Memory B cell (primary cell): ENCODE results near the gene RNF144A.
"Not testable (repeated sequence)": the region's sequence is repeated elsewhere in the genome, so short reads cannot be mapped to it uniquely, and the experiment has no call there.

Experiments
- ATAC-seq: fragments of 150-1000 bp; cut with Tn5 transposase; 2 replicates; pipeline ENCODE4 v1.10.0; 2021; ENCODE audit warnings: low read depth, mild to moderate bottlenecking, moderate library complexity
- DNase-seq, 2 donors: peaks; one replicate each; pipeline ENCODE4 v3.0.0; 2022; ENCODE audit warnings: low spot score in 2 of 2
- H3K27ac Mint-ChIP-seq: one replicate; pipeline ENCODE4 v1.8.0; 2022; ENCODE audit warnings: mild to moderate bottlenecking, moderate library complexity, mixed read lengths
- H3K27me3 Mint-ChIP-seq: one replicate; pipeline ENCODE4 v1.8.0; 2022; ENCODE audit warnings: mixed read lengths
- H3K36me3 Mint-ChIP-seq: one replicate; pipeline ENCODE4 v1.8.0; 2022; ENCODE audit warnings: mild to moderate bottlenecking, mixed read lengths
- H3K4me1 Mint-ChIP-seq: one replicate; pipeline ENCODE4 v1.8.0; 2022; ENCODE audit warnings: mixed read lengths
- H3K4me3 Mint-ChIP-seq: one replicate; pipeline ENCODE4 v1.8.0; 2022; ENCODE audit warnings: mild to moderate bottlenecking, moderate library complexity, mixed read lengths
- H3K9me3 Mint-ChIP-seq: one replicate; pipeline ENCODE4 v1.8.0; 2022; ENCODE audit warnings: mixed read lengths

RNF144A gene

DNA sequence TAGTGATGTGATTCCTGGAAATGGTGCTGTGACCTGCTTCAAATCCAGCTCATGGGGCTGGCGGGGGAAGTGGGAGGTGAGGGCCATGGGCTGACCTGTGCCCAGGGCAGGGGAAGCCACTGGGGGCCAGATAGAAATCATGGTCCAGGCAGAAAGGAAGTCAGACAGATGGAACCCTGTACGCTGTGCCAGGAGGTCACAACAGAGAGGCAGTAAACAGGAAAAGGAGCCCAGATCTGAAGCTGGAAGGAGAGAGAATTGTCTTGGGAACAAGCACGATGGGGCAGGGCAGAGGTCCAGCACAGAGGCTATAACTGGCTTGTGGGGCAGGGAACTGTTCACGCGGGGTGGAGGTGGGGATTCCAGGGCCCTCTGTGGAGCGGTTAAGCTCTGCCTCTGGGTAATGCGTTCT is 76.0 kb downstream of the RNF144A start:
- no peak overlapping the region for H3K27ac Mint-ChIP-seq
- H3K4me1 Mint-ChIP-seq, result no peaks in the 10 kb centered on the region
- no peak for DNase-seq
- no peak overlapping the region for H3K4me3 Mint-ChIP-seq
- peaks cover 3% of the 10 kb centered on the region for H3K36me3 Mint-ChIP-seq
- H3K27me3 Mint-ChIP-seq, result no peaks in the 10 kb centered on the region
- ATAC-seq, result no peak
- H3K9me3 Mint-ChIP-seq, result peaks cover 4% of the 10 kb centered on the region

DNA sequence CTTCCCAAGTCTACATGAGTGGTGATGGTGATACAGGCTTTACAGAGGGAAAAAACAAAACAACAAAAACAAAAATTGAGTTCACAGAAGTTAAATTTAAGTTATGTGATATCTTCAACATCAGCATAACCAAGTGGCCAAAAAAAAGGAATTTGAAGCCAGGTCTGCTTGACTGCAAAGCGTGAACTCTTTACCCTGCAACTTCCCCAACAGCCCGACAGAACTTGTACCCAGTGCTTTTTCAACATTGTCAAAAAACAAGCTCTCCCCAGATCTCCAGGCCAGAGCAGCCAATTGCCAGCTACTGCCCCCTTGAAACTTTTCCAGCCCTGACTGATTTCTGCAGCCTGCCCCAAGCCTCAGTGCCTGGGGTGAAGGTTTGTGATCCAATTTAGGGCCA is 76.7 kb downstream of the RNF144A start:
- Mint-ChIP-seq H3K4me3 (no peak overlapping the region), H3K4me1 (peaks cover 4% of the 10 kb centered on the region), H3K27me3 (no peaks in the 10 kb centered on the region), H3K36me3 (peaks cover 3% of the 10 kb centered on the region), H3K9me3 (peaks cover 4% of the 10 kb centered on the region), H3K27ac (no peak overlapping the region)
- ATAC-seq, result no peak
- no peak for DNase-seq

DNA sequence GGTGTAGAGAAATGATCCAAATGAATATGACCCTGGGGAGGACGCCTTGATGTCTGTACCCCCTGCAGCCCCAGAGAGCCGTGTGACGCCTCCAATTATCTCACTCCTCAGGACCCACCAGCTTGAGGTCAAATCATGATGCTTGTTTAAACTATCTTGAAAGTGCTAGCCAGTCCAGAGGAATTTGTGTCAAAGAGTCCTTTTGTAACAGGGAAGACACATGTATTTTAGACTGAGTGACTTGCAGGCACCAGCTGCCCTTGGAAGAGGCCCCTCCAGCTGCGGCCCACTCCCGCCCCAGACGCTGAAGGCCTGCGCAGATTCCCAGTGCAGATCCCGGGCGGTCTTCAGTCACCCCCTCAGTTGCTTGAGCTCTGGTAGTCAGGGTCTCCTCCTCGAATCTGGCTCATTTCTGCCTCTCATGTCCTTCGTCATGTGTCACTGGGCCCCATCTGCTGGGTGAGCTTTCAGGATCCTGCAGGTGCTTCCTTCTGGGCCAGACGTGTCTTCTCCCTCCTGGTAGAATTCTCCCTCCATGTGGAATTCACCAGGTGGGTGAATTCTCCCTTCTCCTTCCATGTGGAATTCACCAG is 77.4 kb downstream of the RNF144A start:
- Mint-ChIP-seq H3K36me3 (peaks cover 3% of the 10 kb centered on the region), H3K4me3 (no peak overlapping the region), H3K27ac (no peak overlapping the region), H3K4me1 (peaks cover 8% of the 10 kb centered on the region), H3K9me3 (peaks cover 4% of the 10 kb centered on the region), H3K27me3 (no peaks in the 10 kb centered on the region)
- DNase-seq, result no peak
- ATAC-seq, result no peak

DNA sequence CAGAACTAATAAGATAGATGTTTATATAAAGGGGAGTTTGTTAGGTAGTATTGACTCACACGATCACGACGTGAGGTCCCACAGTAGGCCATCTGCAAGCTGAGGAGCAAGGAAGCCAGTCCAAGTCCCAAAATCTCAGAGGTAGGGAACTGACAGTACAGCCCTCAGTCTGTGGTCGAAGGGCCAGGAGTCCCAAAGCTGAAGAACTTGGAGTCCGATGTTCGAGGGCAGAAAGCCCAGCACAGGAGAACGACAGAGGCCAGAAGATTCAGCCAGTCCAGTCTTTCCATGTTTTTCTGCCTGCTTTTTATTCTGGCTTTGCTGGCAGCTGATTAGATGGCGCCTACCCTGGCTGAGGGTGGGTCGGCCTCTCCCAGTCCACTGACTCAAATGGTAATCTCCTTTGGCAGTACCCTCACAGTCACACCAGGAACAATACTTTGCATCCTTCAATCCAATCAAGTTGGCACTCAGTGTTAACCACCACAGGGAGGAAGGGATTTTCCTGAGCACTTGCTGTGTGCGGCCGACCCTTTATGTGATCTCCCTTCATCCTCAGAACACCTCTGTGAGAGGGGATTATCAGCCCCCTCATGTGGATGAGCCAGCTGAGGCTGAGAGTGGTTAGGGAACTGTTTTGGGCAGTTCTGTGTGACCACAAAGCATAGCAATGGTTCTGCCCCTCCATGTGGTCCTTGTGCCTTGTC is 78.3 kb downstream of the RNF144A start:
- peaks cover 15% of the 10 kb centered on the region for H3K4me1 Mint-ChIP-seq
- no peak for DNase-seq

DNA sequence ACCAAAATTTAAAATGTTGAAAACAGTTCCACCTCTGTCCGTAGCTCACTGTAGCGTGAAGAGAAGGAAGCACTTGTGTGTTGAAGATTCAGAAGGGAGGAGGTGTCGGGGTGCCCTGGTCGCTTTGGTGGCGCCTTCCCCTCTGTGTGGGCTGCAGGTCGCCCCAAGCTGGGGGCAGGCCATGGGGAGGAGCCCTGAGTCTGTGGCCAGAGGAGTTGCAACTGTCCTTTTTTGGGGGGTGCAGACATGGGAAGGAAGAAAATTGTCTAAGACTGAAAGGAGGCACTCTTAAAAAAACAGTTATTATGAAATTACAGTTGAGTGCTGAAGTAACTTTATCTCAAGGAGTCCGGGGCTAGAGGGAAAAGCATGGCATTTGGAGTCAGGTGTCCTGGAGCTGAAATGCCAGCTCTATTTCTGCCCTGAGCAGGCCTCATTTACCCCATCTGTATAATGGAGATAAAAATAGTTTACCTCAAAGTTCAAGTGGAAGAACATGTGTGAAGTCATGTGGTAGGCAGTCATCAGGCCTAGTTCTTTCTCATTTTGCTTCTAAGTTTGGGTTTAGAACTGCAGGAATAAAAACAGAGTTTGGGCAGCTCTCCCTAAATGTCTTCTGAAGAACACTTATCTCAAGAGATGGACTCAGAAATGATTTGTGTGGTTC is 82.1 kb downstream of the RNF144A start:
- Mint-ChIP-seq H3K4me3 (peak overlapping the region; percentile 61), H3K27ac (peak overlapping the region; percentile 11), H3K36me3 (no peaks in the 10 kb centered on the region), H3K4me1 (peaks cover 21% of the 10 kb centered on the region), H3K27me3 (no peaks in the 10 kb centered on the region), H3K9me3 (no peaks in the 10 kb centered on the region)
- DNase-seq, result no peak
- peak; percentile 88 for ATAC-seq

More for the DNA sequence above, 78.3 kb downstream of the RNF144A start:
- Mint-ChIP-seq H3K9me3 (peaks cover 4% of the 10 kb centered on the region), H3K4me3 (no peak overlapping the region), H3K27ac (no peak overlapping the region), H3K27me3 (no peaks in the 10 kb centered on the region), H3K36me3 (peaks cover 3% of the 10 kb centered on the region)
- no peak for ATAC-seq

DNA sequence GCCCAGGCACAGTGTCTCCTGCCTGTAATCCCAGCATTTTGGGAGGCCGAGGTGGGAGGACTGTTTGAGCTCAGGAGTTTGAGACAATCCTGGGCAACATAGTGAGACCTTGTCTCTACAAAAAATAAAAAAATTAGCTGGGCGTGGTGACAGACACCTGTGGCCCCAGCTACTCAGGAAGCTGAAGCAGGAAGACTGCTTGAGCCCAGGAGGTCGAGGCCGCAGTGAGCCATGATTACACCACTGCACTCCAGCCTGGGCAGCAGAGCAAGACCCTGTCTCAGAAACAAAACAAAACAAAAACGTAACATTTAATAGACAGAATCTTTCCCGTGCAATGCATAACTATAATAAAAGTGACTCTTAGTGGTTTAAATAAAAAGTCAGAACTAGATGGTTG is 84.2 kb downstream of the RNF144A start:
- not testable (repeated sequence) for H3K27ac Mint-ChIP-seq, H3K4me3 Mint-ChIP-seq, H3K27me3 Mint-ChIP-seq, ATAC-seq, DNase-seq, H3K36me3 Mint-ChIP-seq, H3K9me3 Mint-ChIP-seq
- H3K4me1 Mint-ChIP-seq, result peaks cover 24% of the 10 kb centered on the region

DNA sequence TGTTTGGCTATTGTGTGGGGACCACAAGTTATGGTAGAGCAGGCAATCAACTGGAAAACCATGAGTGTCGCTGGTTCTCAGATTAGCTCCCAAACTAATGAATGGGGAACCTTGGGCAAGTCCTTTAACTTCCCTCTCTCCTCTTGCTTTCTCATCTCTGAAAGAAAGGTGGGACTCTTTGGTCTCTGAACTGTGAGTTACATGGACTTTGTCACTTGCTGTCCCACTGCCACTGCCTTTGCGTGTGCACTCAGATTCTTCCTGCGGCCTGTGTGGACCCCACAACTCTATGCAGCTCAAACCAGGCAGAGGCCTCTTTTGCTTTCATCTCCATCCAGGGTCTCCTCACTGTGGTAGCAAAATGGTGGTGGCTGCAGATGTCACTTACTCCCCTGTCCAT is 86.7 kb downstream of the RNF144A start:
- H3K27ac Mint-ChIP-seq, result no peak overlapping the region
- no peak overlapping the region for H3K4me3 Mint-ChIP-seq
- peaks cover 25% of the 10 kb centered on the region for H3K4me1 Mint-ChIP-seq
- H3K27me3 Mint-ChIP-seq, result no peaks in the 10 kb centered on the region
- H3K36me3 Mint-ChIP-seq, result no peaks in the 10 kb centered on the region
- DNase-seq (no peak), ATAC-seq (no peak)
- no peaks in the 10 kb centered on the region for H3K9me3 Mint-ChIP-seq

DNA sequence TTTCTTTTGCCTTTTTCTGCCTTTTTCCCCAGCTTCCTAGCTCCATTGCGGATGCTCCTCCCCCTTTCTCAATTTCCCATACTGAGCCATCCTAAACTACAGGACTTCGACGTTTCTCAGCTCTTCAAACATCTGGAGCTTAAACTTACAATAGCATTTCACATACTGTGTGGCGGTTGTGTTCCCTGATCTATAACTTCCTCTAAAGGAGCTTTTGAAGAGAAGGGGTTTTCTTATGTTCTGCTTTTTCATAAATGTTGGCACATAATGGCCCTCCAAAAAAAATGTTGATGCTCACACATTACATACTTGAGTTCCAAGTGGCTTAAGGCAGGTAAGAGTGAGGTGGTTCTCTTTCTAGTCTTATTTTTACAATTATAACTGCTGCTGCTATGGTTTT is 87.4 kb downstream of the RNF144A start:
- peak overlapping the region; percentile 10 for H3K27ac Mint-ChIP-seq
- H3K27me3 Mint-ChIP-seq, result no peaks in the 10 kb centered on the region
- H3K4me3 Mint-ChIP-seq, result peak overlapping the region; percentile 24
- peaks cover 21% of the 10 kb centered on the region for H3K4me1 Mint-ChIP-seq
- H3K9me3 Mint-ChIP-seq, result no peaks in the 10 kb centered on the region
- no peaks in the 10 kb centered on the region for H3K36me3 Mint-ChIP-seq
- DNase-seq (no peak), ATAC-seq (peak; percentile 89)

DNA sequence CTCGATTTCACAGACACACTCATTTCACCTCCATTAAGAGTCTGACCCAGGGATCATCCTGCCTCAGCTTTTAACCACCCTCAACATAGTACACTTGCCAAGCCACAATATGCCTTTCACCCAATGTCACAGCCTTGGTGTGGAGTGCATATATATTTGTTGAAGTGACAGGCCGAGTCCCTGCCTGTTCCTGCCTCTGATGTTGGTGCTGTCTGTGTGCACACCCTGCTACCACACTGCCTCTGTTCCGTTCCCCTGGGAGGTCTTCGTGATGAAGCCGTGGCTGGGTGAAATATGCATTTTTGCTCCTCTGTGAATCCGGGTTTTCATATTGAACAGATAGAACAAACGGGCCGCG is 90.3 kb downstream of the RNF144A start:
- Mint-ChIP-seq H3K4me3 (no peak overlapping the region), H3K4me1 (peaks cover 14% of the 10 kb centered on the region), H3K27ac (no peak overlapping the region), H3K9me3 (no peaks in the 10 kb centered on the region), H3K36me3 (no peaks in the 10 kb centered on the region), H3K27me3 (peaks cover 2% of the 10 kb centered on the region)
- no peak for DNase-seq
- ATAC-seq, result no peak

DNA sequence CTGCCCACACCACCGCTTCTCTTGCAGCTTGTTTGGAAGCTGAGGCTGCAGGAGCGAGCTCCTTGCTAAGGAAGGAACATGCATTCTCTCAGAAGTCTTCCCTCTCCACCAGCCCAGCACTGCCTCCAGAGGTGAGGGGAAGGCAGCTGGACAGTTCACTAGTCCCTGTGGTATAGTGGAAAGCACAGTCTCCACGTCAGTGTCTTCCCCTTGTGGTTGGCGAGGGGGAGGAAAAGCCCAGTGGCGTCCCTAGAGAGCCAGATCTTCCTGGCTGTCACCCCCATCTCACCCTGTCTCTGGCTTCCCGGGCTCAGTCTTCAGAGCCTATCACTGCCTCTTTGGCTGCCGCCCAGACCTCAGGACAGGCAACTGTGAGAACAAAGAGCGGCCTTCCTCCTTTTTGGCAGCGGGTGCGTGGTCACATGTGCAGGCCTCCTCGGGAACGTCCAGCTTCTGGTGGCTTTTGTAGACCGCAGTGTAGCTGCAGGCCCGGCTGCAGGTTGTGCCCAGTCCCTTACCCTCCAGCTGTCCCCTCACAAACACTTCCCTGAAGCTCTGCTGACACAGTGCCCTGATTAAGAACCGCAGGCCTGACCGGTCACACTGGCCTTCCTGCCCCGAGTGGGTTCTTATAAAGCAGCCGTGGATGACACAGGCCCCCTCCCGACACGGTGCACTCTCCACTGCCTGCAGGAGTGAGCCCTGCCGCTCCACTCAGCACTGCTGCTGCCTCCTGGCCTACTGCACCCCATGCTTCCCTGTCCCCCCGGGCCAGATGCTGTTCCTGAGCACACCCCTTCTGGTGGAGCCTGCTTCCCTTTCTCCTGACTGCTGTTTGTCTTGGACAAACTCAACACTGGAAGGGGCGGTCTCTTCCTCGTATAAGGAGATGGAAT is 90.9 kb downstream of the RNF144A start:
- H3K27me3 Mint-ChIP-seq, result peaks cover 2% of the 10 kb centered on the region
- DNase-seq (no peak), ATAC-seq (peak; percentile 25)
- no peaks in the 10 kb centered on the region for H3K9me3 Mint-ChIP-seq
- H3K36me3 Mint-ChIP-seq, result no peaks in the 10 kb centered on the region
- peaks cover 14% of the 10 kb centered on the region for H3K4me1 Mint-ChIP-seq
- H3K4me3 Mint-ChIP-seq, result no peak overlapping the region
- H3K27ac Mint-ChIP-seq, result no peak overlapping the region

DNA sequence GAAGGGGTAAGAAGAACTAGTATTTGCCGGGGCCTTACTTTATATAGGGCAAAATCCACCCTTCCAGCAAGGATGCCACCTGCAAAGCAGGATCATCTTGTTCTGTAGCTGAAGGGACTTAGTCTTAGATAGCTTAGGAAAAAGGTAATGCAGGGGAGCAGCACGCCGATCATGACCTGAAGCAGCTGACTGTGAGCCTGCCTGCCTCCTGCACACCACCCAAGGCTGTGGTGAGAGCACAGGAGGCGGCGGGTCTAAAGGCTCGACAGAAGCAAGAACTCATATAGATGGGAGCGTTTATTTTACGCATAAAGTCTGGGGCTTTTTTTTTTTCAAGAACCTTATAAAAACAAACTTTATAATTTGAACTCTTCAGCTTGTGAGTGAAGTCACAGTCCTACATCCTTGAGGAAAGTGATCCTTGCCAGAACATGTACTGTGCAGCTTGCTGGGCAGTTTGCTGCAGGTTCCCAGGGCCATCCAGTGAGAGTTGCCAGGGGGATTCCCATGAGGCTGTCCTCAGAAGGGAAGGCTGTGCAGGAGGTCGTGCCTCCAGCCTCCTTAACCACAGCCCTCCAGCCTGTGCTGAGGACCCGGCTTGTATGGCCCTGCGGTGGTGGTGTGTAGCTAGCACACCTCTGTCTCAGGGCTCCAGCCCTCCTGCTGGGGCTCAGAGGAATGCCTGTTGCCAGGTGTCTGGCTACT is 92.1 kb downstream of the RNF144A start:
- DNase-seq (no peak), ATAC-seq (no peak)
- Mint-ChIP-seq H3K27me3 (peaks cover 2% of the 10 kb centered on the region), H3K4me1 (peaks cover 9% of the 10 kb centered on the region), H3K9me3 (no peaks in the 10 kb centered on the region), H3K36me3 (no peaks in the 10 kb centered on the region), H3K27ac (no peak overlapping the region), H3K4me3 (no peak overlapping the region)

DNA sequence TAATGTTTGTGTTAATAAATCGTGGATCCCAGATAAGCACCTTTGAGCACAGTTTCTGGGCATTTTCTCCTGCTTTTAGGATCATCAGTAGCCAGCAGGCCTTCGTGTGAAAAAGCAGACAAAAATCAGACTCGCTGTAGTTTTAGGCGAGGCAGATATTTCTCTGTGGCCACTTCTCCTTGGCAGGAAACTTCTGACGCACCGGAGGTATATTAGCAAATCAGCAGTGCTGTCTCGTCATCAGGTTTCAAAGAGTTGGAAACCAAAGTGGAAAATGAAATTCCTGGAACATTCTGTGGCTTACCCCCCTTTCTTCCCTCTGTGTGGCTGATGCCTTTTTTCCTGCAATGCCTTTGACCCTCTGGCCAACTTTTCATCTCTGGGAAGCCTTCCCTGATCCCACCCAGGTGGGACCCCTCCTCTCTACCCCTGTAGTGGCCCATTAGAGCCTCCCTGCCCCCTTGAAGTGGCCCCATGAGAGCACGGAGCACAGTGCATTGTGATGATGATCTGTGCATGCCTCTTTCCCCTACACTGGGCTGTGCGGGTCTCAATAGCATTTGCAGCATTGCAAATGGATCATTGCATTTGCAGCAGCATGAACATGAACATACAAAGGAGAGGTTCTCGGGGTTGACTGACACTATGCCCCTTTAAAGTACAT is 93.3 kb downstream of the RNF144A start:
- Mint-ChIP-seq H3K4me1 (peaks cover 8% of the 10 kb centered on the region), H3K36me3 (no peaks in the 10 kb centered on the region), H3K27ac (no peak overlapping the region), H3K4me3 (no peak overlapping the region), H3K27me3 (peaks cover 2% of the 10 kb centered on the region), H3K9me3 (no peaks in the 10 kb centered on the region)
- no peak for DNase-seq
- ATAC-seq, result no peak
